GM23338 (cell line): ENCODE results near the gene FIGN. TPM values are rescaled to one million over a fixed set of nuclear protein-coding genes. Genes with fewer than 3 reads are reported as not detected.
A peak's percentile ranks its signal among the peaks of the same experiment; 100 is the strongest.

Source experiments
- ATAC-seq: fragments of 200-7000 bp; cut with Tn5 transposase; 3 replicates; pipeline ENCODE4 v1.9.1; 2020
- DNase-seq: peaks from one replicate; pipeline ENCODE4 v3.0.0-alpha.2; 2015; ENCODE audit warnings: low spot score
- H2AFZ ChIP-seq: fragments of 200-600 bp; sonication (generic); 2 replicates; pipeline ENCODE4 v1.8.0; 2016; ENCODE audit warnings: antibody characterized with exemption, mild to moderate bottlenecking, moderate library complexity
- H3F3A ChIP-seq: fragments of 200-600 bp; sonication (generic); replicated peaks from 2 replicates; pipeline ENCODE4 v1.8.0; 2017; ENCODE audit warnings: antibody characterized with exemption, mixed run types, low read depth
- H3K27ac ChIP-seq: fragments of 200-600 bp; sonication (generic); 2 replicates; pipeline ENCODE4 v1.6.1; 2016; ENCODE audit warnings: low read depth
- H3K27me3 ChIP-seq: fragments of 200-600 bp; sonication (generic); 2 replicates; pipeline ENCODE4 v1.8.0; 2016; ENCODE audit warnings: mild to moderate bottlenecking, mixed run types, moderate library complexity; ENCODE audit not compliant: insufficient read depth
- H3K36me3 ChIP-seq: fragments of 200-600 bp; sonication (generic); 2 replicates; pipeline ENCODE4 v1.8.0; 2016; ENCODE audit warnings: mild to moderate bottlenecking; ENCODE audit not compliant: insufficient read depth
- H3K4me1 ChIP-seq: fragments of 200-600 bp; sonication (generic); 2 replicates; pipeline ENCODE4 v1.8.0; 2016; ENCODE audit warnings: mild to moderate bottlenecking, moderate library complexity; ENCODE audit not compliant: insufficient read depth
- H3K4me2 ChIP-seq: fragments of 200-600 bp; sonication (generic); 2 replicates; pipeline ENCODE4 v1.7.1; 2017; ENCODE audit warnings: mixed run types
- H3K4me3 ChIP-seq: fragments of 200-600 bp; sonication (generic); 2 replicates; pipeline ENCODE4 v1.6.1; 2016; ENCODE audit warnings: mixed run types
- H3K79me2 ChIP-seq: fragments of 200-600 bp; sonication (generic); replicated peaks from 2 replicates; pipeline ENCODE4 v1.8.0; 2017; ENCODE audit warnings: mild to moderate bottlenecking; ENCODE audit not compliant: insufficient read depth
- H3K9me2 ChIP-seq: fragments of 200-600 bp; sonication (generic); 2 replicates; pipeline ENCODE4 v1.8.0; 2017; ENCODE audit not compliant: insufficient read depth
- H4K20me1 ChIP-seq: fragments of 200-600 bp; sonication (generic); replicated peaks from 2 replicates; pipeline ENCODE4 v1.8.0; 2017; ENCODE audit warnings: mild to moderate bottlenecking; ENCODE audit not compliant: insufficient read depth
- H3K27ac Mint-ChIP-seq: 2 replicates; pipeline ENCODE4 v1.8.0; 2020; ENCODE audit warnings: inconsistent platforms, mild to moderate bottlenecking, moderate library complexity, mixed read lengths
- H3K27me3 Mint-ChIP-seq: 3 replicates; pipeline ENCODE4 v1.8.0; 2022; ENCODE audit warnings: low read depth, mild to moderate bottlenecking, moderate library complexity, mixed read lengths, inconsistent platforms; ENCODE audit not compliant: insufficient read depth, poor library complexity
- H3K36me3 Mint-ChIP-seq: 3 replicates; pipeline ENCODE4 v1.8.0; 2021; ENCODE audit warnings: low read depth, mild to moderate bottlenecking, inconsistent platforms, moderate library complexity, mixed read lengths
- H3K4me1 Mint-ChIP-seq: 3 replicates; pipeline ENCODE4 v1.8.0; 2020; ENCODE audit warnings: mild to moderate bottlenecking, inconsistent platforms, mixed read lengths
- H3K4me3 Mint-ChIP-seq: 3 replicates; pipeline ENCODE4 v1.8.0; 2021; ENCODE audit warnings: moderate library complexity, mild to moderate bottlenecking, inconsistent platforms, mixed read lengths
- H3K9me3 Mint-ChIP-seq: 3 replicates; pipeline ENCODE4 v1.8.0; 2020; ENCODE audit warnings: moderate library complexity, mild to moderate bottlenecking, inconsistent platforms, mixed read lengths
- CREB1 ChIP-seq: fragments of 250-450 bp; sonication (Bioruptor Pico); IDR thresholded peaks from 2 replicates; pipeline ENCODE4 v1.5.0; 2020; ENCODE audit warnings: low read depth, mild to moderate bottlenecking, moderate library complexity
- EZH2 ChIP-seq: fragments of 200-600 bp; sonication (generic); IDR thresholded peaks from one replicate; pipeline ENCODE4 v1.8.0; 2017; ENCODE audit warnings: antibody characterized with exemption, mild to moderate bottlenecking, low read depth; ENCODE audit not compliant: unreplicated experiment
- EZH2phosphoT487 ChIP-seq: fragments of 200-600 bp; sonication (generic); IDR thresholded peaks from one replicate; pipeline ENCODE4 v1.8.1; 2018; ENCODE audit warnings: antibody characterized with exemption; ENCODE audit not compliant: unreplicated experiment
- NANOG ChIP-seq: IDR thresholded peaks from 2 replicates; pipeline ENCODE4 v1.6.1; 2016; ENCODE audit warnings: antibody characterized with exemption, borderline replicate concordance
- POLR2AphosphoS5 ChIP-seq: IDR thresholded peaks from 2 replicates; pipeline ENCODE4 v1.6.1; 2016; ENCODE audit warnings: antibody characterized with exemption, low read depth
- STAT1 ChIP-seq: IDR thresholded peaks from one replicate; pipeline ENCODE4 v1.6.1; 2016; ENCODE audit warnings: antibody characterized with exemption; ENCODE audit not compliant: unreplicated experiment
- ZNF114 ChIP-seq: fragments of 250-450 bp; sonication (Bioruptor Pico); IDR thresholded peaks from 2 replicates; pipeline ENCODE4 v1.5.0; 2020; ENCODE audit warnings: mild to moderate bottlenecking, moderate library complexity
- long read RNA-seq: library from polyadenylated mRNA; unstranded; transcript quantifications from one replicate; pipeline ENCODE4 v2.0.0, GENCODE V29; 2020; ENCODE audit not compliant: unreplicated experiment
- polyA plus RNA-seq: library from polyadenylated mRNA; unstranded; fragments of >200 nt; fragmentation: Nextera tagmentation; extraction: Ambion mirVana; gene quantifications from 2 replicates; pipeline ENCODE4 v1.2.1, GENCODE V29; 2016
- total RNA-seq: library from RNA; depleted of rRNA; stranded (reverse); fragments of >200 nt; shearing (Covaris generic); gene quantifications from 2 replicates; pipeline ENCODE4 v1.2.3, GENCODE V29; 2014; rRNA removed
- TF ChIP-seq, protein P1 (sequence below): fragments of 250-450 bp; sonication (Bioruptor Pico); IDR thresholded peaks from 2 replicates; pipeline ENCODE4 v1.5.0; 2020; ENCODE audit warnings: mild to moderate bottlenecking, moderate library complexity
- TF ChIP-seq, protein P2 (sequence below), 2 experiments: fragments of 200-600 bp in 1 of 2; sonication (generic) in 1 of 2; conservative IDR thresholded peaks; 2 replicates each; pipeline versions ENCODE4 v1.5.1 to v1.6.1; 2016 to 2017; ENCODE audit warnings: antibody characterized with exemption in 2 of 2, low read depth in 2 of 2, mild to moderate bottlenecking in 2 of 2, moderate library complexity in 1 of 2
- TF ChIP-seq, protein P3 (sequence below): IDR thresholded peaks from one replicate; pipeline ENCODE4 v1.6.1; 2018; ENCODE audit warnings: antibody characterized with exemption; ENCODE audit not compliant: unreplicated experiment

Gene FIGN, protein sequence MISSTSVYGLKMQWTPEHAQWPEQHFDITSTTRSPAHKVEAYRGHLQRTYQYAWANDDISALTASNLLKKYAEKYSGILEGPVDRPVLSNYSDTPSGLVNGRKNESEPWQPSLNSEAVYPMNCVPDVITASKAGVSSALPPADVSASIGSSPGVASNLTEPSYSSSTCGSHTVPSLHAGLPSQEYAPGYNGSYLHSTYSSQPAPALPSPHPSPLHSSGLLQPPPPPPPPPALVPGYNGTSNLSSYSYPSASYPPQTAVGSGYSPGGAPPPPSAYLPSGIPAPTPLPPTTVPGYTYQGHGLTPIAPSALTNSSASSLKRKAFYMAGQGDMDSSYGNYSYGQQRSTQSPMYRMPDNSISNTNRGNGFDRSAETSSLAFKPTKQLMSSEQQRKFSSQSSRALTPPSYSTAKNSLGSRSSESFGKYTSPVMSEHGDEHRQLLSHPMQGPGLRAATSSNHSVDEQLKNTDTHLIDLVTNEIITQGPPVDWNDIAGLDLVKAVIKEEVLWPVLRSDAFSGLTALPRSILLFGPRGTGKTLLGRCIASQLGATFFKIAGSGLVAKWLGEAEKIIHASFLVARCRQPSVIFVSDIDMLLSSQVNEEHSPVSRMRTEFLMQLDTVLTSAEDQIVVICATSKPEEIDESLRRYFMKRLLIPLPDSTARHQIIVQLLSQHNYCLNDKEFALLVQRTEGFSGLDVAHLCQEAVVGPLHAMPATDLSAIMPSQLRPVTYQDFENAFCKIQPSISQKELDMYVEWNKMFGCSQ
- 13.2 and 17.2 TPM in 2 replicates for total RNA-seq
- 12.1 and 23.6 TPM in 2 replicates for polyA plus RNA-seq
- long read RNA-seq, partial matches to known transcripts: 0 of 7 reads
- long read RNA-seq, other reads (novel, unspliced or antisense): 7 of 7 reads

DNA sequence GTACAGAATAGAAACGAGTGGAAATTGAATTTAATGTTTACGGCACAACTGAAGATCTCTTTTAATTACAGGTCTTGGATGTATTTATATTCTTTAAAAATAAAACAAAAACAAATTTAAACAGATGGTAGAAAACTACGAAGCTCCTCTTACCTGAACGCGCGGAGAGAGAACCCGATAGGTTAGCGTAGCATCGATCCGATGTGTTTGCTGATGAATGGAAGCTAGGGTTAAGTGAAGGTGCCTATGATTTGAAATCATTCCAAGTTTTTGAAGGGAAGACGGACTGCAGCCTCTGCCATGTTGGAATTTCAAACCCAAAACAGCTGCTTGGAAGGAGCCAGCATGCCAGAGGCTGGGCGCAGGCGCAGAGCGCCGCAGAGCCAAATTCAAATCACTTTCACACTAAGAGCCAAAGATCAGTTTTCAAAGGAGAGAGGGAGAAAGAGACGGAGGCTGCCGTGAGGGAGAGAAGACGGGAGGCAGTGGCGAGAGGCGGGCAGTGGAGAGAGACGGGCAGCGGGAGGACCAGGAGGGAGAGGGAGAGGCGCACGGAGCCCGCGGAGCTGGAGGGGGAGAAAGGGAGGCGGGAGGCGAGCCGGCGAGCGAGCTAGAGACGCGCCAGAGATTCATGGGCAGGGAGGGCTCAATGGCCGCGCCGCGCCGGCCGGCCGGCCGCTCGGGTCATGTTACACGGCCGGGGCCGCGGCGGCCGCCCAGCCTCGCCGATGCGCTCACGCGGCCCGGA is at the start of gene FIGN:
FIGN (minus strand) TSS at position 324 of the 748 bp plus-strand sequence. CDS start 1,081 bp downstream, outside the sequence.
- Mint-ChIP-seq H3K9me3 (no peaks in the 10 kb centered on the region), H3K27ac (peak within 1 kb of the TSS; percentile 99), H3K4me1 (peaks cover 43% of the 10 kb centered on the region), H3K36me3 (no peaks in the 10 kb centered on the region), H3K27me3 (peaks cover 5% of the 10 kb centered on the region), H3K4me3 (peak within 1 kb of the TSS; percentile 91)
- Histone ChIP-seq H3K27me3 (no peaks in the 10 kb centered on the region), H3K4me2 (peak within 1 kb of the TSS; percentile 88), H3K36me3 (no peaks in the 10 kb centered on the region), H3K27ac (peak within 1 kb of the TSS; percentile 86), H3K4me1 (peaks cover 40% of the 10 kb centered on the region), H4K20me1 (no peaks in the 10 kb centered on the region), H3F3A (no peaks in the 10 kb centered on the region), H3K79me2 (peaks cover 46% of the 10 kb centered on the region), H3K4me3 (peak within 1 kb of the TSS; percentile 80), H2AFZ (no peak within 1 kb of the TSS), H3K9me2 (no peaks in the 10 kb centered on the region)
- DNase-seq (peak; percentile 87), ATAC-seq (peak; percentile 82)
- TF ChIP-seq STAT1 (no peak), NANOG (0 out of 2 replicates have a peak, but pooled peaks have one; percentile 17), POLR2AphosphoS5 (peak; percentile 95), ZNF114 (CRISPR knock-in tag) (no peak), EZH2 (no peak), EZH2phosphoT487 (no peak), CREB1 (CRISPR knock-in tag) (no peak)
- TF ChIP-seq, protein P1, sequence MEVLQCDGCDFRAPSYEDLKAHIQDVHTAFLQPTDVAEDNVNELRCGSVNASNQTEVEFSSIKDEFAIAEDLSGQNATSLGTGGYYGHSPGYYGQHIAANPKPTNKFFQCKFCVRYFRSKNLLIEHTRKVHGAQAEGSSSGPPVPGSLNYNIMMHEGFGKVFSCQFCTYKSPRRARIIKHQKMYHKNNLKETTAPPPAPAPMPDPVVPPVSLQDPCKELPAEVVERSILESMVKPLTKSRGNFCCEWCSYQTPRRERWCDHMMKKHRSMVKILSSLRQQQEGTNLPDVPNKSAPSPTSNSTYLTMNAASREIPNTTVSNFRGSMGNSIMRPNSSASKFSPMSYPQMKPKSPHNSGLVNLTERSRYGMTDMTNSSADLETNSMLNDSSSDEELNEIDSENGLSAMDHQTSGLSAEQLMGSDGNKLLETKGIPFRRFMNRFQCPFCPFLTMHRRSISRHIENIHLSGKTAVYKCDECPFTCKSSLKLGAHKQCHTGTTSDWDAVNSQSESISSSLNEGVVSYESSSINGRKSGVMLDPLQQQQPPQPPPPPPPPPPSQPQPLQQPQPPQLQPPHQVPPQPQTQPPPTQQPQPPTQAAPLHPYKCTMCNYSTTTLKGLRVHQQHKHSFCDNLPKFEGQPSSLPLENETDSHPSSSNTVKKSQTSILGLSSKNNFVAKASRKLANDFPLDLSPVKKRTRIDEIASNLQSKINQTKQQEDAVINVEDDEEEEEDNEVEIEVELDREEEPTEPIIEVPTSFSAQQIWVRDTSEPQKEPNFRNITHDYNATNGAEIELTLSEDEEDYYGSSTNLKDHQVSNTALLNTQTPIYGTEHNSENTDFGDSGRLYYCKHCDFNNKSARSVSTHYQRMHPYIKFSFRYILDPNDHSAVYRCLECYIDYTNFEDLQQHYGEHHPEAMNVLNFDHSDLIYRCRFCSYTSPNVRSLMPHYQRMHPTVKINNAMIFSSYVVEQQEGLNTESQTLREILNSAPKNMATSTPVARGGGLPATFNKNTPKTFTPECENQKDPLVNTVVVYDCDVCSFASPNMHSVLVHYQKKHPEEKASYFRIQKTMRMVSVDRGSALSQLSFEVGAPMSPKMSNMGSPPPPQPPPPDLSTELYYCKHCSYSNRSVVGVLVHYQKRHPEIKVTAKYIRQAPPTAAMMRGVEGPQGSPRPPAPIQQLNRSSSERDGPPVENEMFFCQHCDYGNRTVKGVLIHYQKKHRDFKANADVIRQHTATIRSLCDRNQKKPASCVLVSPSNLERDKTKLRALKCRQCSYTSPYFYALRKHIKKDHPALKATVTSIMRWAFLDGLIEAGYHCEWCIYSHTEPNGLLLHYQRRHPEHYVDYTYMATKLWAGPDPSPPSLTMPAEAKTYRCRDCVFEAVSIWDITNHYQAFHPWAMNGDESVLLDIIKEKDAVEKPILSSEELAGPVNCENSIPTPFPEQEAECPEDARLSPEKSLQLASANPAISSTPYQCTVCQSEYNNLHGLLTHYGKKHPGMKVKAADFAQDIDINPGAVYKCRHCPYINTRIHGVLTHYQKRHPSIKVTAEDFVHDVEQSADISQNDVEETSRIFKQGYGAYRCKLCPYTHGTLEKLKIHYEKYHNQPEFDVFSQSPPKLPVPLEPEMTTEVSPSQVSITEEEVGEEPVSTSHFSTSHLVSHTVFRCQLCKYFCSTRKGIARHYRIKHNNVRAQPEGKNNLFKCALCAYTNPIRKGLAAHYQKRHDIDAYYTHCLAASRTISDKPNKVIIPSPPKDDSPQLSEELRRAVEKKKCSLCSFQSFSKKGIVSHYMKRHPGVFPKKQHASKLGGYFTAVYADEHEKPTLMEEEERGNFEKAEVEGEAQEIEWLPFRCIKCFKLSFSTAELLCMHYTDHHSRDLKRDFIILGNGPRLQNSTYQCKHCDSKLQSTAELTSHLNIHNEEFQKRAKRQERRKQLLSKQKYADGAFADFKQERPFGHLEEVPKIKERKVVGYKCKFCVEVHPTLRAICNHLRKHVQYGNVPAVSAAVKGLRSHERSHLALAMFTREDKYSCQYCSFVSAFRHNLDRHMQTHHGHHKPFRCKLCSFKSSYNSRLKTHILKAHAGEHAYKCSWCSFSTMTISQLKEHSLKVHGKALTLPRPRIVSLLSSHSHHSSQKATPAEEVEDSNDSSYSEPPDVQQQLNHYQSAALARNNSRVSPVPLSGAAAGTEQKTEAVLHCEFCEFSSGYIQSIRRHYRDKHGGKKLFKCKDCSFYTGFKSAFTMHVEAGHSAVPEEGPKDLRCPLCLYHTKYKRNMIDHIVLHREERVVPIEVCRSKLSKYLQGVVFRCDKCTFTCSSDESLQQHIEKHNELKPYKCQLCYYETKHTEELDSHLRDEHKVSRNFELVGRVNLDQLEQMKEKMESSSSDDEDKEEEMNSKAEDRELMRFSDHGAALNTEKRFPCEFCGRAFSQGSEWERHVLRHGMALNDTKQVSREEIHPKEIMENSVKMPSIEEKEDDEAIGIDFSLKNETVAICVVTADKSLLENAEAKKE (CRISPR knock-in tag): no peak
- TF ChIP-seq, protein P2, sequence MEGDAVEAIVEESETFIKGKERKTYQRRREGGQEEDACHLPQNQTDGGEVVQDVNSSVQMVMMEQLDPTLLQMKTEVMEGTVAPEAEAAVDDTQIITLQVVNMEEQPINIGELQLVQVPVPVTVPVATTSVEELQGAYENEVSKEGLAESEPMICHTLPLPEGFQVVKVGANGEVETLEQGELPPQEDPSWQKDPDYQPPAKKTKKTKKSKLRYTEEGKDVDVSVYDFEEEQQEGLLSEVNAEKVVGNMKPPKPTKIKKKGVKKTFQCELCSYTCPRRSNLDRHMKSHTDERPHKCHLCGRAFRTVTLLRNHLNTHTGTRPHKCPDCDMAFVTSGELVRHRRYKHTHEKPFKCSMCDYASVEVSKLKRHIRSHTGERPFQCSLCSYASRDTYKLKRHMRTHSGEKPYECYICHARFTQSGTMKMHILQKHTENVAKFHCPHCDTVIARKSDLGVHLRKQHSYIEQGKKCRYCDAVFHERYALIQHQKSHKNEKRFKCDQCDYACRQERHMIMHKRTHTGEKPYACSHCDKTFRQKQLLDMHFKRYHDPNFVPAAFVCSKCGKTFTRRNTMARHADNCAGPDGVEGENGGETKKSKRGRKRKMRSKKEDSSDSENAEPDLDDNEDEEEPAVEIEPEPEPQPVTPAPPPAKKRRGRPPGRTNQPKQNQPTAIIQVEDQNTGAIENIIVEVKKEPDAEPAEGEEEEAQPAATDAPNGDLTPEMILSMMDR (conservative IDR thresholded peaks at IDR 0.05; ENCODE audit: low read depth in 2 of 2): no peak
- TF ChIP-seq, protein P3, sequence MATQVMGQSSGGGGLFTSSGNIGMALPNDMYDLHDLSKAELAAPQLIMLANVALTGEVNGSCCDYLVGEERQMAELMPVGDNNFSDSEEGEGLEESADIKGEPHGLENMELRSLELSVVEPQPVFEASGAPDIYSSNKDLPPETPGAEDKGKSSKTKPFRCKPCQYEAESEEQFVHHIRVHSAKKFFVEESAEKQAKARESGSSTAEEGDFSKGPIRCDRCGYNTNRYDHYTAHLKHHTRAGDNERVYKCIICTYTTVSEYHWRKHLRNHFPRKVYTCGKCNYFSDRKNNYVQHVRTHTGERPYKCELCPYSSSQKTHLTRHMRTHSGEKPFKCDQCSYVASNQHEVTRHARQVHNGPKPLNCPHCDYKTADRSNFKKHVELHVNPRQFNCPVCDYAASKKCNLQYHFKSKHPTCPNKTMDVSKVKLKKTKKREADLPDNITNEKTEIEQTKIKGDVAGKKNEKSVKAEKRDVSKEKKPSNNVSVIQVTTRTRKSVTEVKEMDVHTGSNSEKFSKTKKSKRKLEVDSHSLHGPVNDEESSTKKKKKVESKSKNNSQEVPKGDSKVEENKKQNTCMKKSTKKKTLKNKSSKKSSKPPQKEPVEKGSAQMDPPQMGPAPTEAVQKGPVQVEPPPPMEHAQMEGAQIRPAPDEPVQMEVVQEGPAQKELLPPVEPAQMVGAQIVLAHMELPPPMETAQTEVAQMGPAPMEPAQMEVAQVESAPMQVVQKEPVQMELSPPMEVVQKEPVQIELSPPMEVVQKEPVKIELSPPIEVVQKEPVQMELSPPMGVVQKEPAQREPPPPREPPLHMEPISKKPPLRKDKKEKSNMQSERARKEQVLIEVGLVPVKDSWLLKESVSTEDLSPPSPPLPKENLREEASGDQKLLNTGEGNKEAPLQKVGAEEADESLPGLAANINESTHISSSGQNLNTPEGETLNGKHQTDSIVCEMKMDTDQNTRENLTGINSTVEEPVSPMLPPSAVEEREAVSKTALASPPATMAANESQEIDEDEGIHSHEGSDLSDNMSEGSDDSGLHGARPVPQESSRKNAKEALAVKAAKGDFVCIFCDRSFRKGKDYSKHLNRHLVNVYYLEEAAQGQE: no peak
